H1 (cell line): ENCODE results near the gene SBNO2. TPM values are rescaled to one million over a fixed set of nuclear protein-coding genes. Genes with fewer than 3 reads are reported as not detected.

Experiments used
- CTCF ChIP-seq, 3 experiments: IDR thresholded peaks; 1 replicate in 2 of 3; 2 replicates in 1 of 3; pipeline versions ENCODE4 v1.5.1 to v1.6.1; 2011; ENCODE audit warnings: low read length in 3 of 3, mild to moderate bottlenecking in 3 of 3, inconsistent platforms in 2 of 3, low read depth in 1 of 3, moderate library complexity in 1 of 3; ENCODE audit not compliant: insufficient read depth in 1 of 3; ENCODE audit errors: control extremely low read depth in 1 of 3
- GTF2F1 ChIP-seq: IDR thresholded peaks from 2 replicates; pipeline ENCODE4 v1.6.1; 2012; ENCODE audit warnings: low read depth, low read length, improper control_type of control experiment, borderline replicate concordance
- polyA plus RNA-seq, 7 experiments: library from polyadenylated mRNA; depleted of rRNA in 3 of 7; stranded (reverse) in 5 of 7; unstranded in 2 of 7; fragments of >200 nt in 5 of 7; fragments of 200-250 nt in 2 of 7; gene quantifications; 1 replicate in 5 of 7; 2 replicates in 1 of 7; 4 replicates in 1 of 7; pipeline versions ENCODE4 v1.2.1 to v1.2.3, GENCODE V29; 2011 to 2013; ENCODE audit warnings: missing spikeins in 2 of 7, mixed read lengths in 2 of 7
- total RNA-seq: library from RNA; stranded (reverse); fragmentation: NEBNext Ultra II Directional; extraction: Animal tissue kit (Norgen Biotek cat#: 25700); gene quantifications from 2 replicates; pipeline ENCODE4 v1.2.1, GENCODE V29; 2021

Gene SBNO2
- total and polyA plus RNA-seq, 2 of the 8 experiments (the other 6 are each of a cell fraction or from before 2014, with no cell fraction given): 12.2 to 31.4 TPM

- TF ChIP-seq CTCF (IDR thresholded peaks at IDR 0.05; ENCODE audit: control extremely low read depth in 1 of 3, insufficient read depth in 1 of 3, low read depth in 1 of 3, low read length in 3 of 3): no peak
- TF ChIP-seq GTF2F1: no peak
These were observed 113.4 kb downstream of the SBNO2 start (continued) for GRCh38 chr19:1060689-1061088.
